GM18873 (cell line): ENCODE measurements around the gene APCDD1L.
"Not testable (repeated sequence)": the region's sequence is repeated elsewhere in the genome, so short reads cannot be mapped to it uniquely, and the experiment has no call there.

Experiments used
- ATAC-seq: cut with Tn5 transposase; IDR thresholded peaks from one replicate; pipeline ENCODE4 v1.9.1; 2021; ENCODE audit warnings: mild to moderate bottlenecking, moderate library complexity, moderate number of reproducible peaks; ENCODE audit not compliant: unreplicated experiment, low FRiP score

The APCDD1L gene

GRCh38 chr20:58518387-58518786, 3.2 kb upstream of the APCDD1L start:
- no peak for ATAC-seq

- no peak for ATAC-seq
These were observed 622 bp downstream of the APCDD1L start for GRCh38 chr20:58514321-58515232.

GRCh38 chr20:58513580-58514285, 1.5 kb downstream of the APCDD1L start:
- ATAC-seq = no peak

- no peak for ATAC-seq
These were observed 2.2 kb downstream of the APCDD1L start for GRCh38 chr20:58512808-58513552.

- ATAC-seq = no peak
These were observed 3.3 kb downstream of the APCDD1L start for GRCh38 chr20:58511861-58512260.

- no peak for ATAC-seq
These were observed 3.8 kb downstream of the APCDD1L start for GRCh38 chr20:58511364-58511763.

GRCh38 chr20:58510921-58511320, 4.3 kb downstream of the APCDD1L start:
- no peak for ATAC-seq

GRCh38 chr20:58508762-58509395, 6.3 kb downstream of the APCDD1L start:
- no peak for ATAC-seq

GRCh38 chr20:58506999-58507398, 8.2 kb downstream of the APCDD1L start:
- ATAC-seq = not testable (repeated sequence)

GRCh38 chr20:58504566-58504965, 10.6 kb downstream of the APCDD1L start:
- no peak for ATAC-seq

GRCh38 chr20:58503668-58504067, 11.5 kb downstream of the APCDD1L start:
- no peak for ATAC-seq

GRCh38 chr20:58500256-58500655, 14.9 kb downstream of the APCDD1L start:
- ATAC-seq = no peak

GRCh38 chr20:58498470-58499068, 16.6 kb downstream of the APCDD1L start:
- no peak for ATAC-seq

GRCh38 chr20:58497724-58498469, 17.3 kb downstream of the APCDD1L start:
- ATAC-seq = no peak

- no peak for ATAC-seq
These were observed 18.0 kb downstream of the APCDD1L start for GRCh38 chr20:58497076-58497641.

GRCh38 chr20:58496429-58496769, 18.8 kb downstream of the APCDD1L start:
- ATAC-seq = no peak

GRCh38 chr20:58495623-58496428, 19.4 kb downstream of the APCDD1L start:
- no peak for ATAC-seq

- ATAC-seq = no peak
These were observed 20.1 kb downstream of the APCDD1L start for GRCh38 chr20:58494923-58495622.
